MM.1S (cell line): ENCODE measurements around the gene ATAD3B.

Experiments used
- DNase-seq: peaks from one replicate; pipeline ENCODE4 v3.0.0-alpha.2; 2015
- H2AFZ ChIP-seq: fragments of 300-600 bp; sonication (generic); 2 replicates; pipeline ENCODE4 v1.6.0; 2016; ENCODE audit warnings: antibody characterized with exemption, low read length
- H3F3A ChIP-seq: fragments of 300-600 bp; sonication (generic); 2 replicates; pipeline ENCODE4 v1.6.1; 2016; ENCODE audit warnings: mild to moderate bottlenecking, antibody characterized with exemption, low read length, moderate library complexity, mixed read lengths; ENCODE audit not compliant: insufficient read depth
- H3K27ac ChIP-seq: fragments of 300-600 bp; sonication (generic); 2 replicates; pipeline ENCODE4 v1.5.1; 2016; ENCODE audit warnings: mild to moderate bottlenecking, low read length
- H3K27me3 ChIP-seq: fragments of 300-600 bp; sonication (generic); replicated peaks from 2 replicates; pipeline ENCODE4 v1.6.0; 2016; ENCODE audit warnings: low read length; ENCODE audit not compliant: insufficient read depth
- H3K36me3 ChIP-seq: fragments of 300-600 bp; sonication (generic); replicated peaks from 2 replicates; pipeline ENCODE4 v1.6.1; 2016; ENCODE audit warnings: mild to moderate bottlenecking, low read length, mixed read lengths; ENCODE audit not compliant: insufficient read depth
- H3K4me1 ChIP-seq: fragments of 300-600 bp; sonication (generic); 2 replicates; pipeline ENCODE4 v1.6.1; 2016; ENCODE audit warnings: low read length, mixed read lengths
- H3K4me2 ChIP-seq: fragments of 300-600 bp; sonication (generic); 2 replicates; pipeline ENCODE4 v1.6.0; 2016; ENCODE audit warnings: low read depth, low read length
- H3K4me3 ChIP-seq: fragments of 300-600 bp; sonication (generic); 2 replicates; pipeline ENCODE4 v1.5.1; 2016; ENCODE audit warnings: low read length, mixed read lengths
- H3K79me2 ChIP-seq: fragments of 300-600 bp; sonication (generic); 2 replicates; pipeline ENCODE4 v1.6.1; 2016; ENCODE audit warnings: mixed run types, low read length, mixed read lengths
- H3K9ac ChIP-seq: fragments of 300-600 bp; sonication (generic); 2 replicates; pipeline ENCODE4 v1.6.1; 2016; ENCODE audit warnings: low read length, mixed read lengths
- H3K9me2 ChIP-seq: fragments of 300-600 bp; sonication (generic); replicated peaks from 2 replicates; pipeline ENCODE4 v1.6.1; 2016; ENCODE audit warnings: mild to moderate bottlenecking, low read length, mixed read lengths; ENCODE audit not compliant: insufficient read depth
- H3K9me3 ChIP-seq: fragments of 300-600 bp; sonication (generic); replicated peaks from 2 replicates; pipeline ENCODE4 v1.6.1; 2016; ENCODE audit warnings: mild to moderate bottlenecking, low read length, mixed read lengths; ENCODE audit not compliant: insufficient read depth
- H4K20me1 ChIP-seq: fragments of 300-600 bp; sonication (generic); 2 replicates; pipeline ENCODE4 v1.6.1; 2016; ENCODE audit warnings: mild to moderate bottlenecking, low read length, moderate library complexity, mixed read lengths; ENCODE audit not compliant: insufficient read depth
- EZH2 ChIP-seq: fragments of 300-600 bp; sonication (generic); optimal IDR thresholded peaks from 2 replicates; pipeline ENCODE3; 2017; ENCODE audit warnings: low read depth, mild to moderate bottlenecking, antibody characterized with exemption, low read length, mixed read lengths
- EZH2phosphoT487 ChIP-seq: fragments of 300-600 bp; sonication (generic); IDR thresholded peaks from 2 replicates; pipeline ENCODE4 v1.6.1; 2018; ENCODE audit warnings: antibody characterized with exemption, low read length
- TF ChIP-seq, protein P1 (sequence below): fragments of 300-600 bp; sonication (generic); IDR thresholded peaks from 2 replicates; pipeline ENCODE4 v1.5.1; 2016; ENCODE audit warnings: antibody characterized with exemption, low read length, mixed read lengths

The ATAD3B gene

GRCh38 chr1:1537626-1538250, 66.2 kb downstream of the ATAD3B start:
- H3K9ac ChIP-seq, result no peak overlapping the region
- H3K4me3 ChIP-seq, result no peak overlapping the region
- H3K4me2 ChIP-seq, result no peak overlapping the region
- no peaks in the 10 kb centered on the region for H4K20me1 ChIP-seq
- H3K9me2 ChIP-seq, result no peaks in the 10 kb centered on the region
- no peak overlapping the region for H2AFZ ChIP-seq
- DNase-seq, result no peak
- no peaks in the 10 kb centered on the region for H3K27me3 ChIP-seq
- H3K36me3 ChIP-seq, result no peaks in the 10 kb centered on the region
- no peaks in the 10 kb centered on the region for H3F3A ChIP-seq
- no peaks in the 10 kb centered on the region for H3K9me3 ChIP-seq
- TF ChIP-seq EZH2phosphoT487 (no peak), EZH2 (no peak)
- TF ChIP-seq, protein P1, sequence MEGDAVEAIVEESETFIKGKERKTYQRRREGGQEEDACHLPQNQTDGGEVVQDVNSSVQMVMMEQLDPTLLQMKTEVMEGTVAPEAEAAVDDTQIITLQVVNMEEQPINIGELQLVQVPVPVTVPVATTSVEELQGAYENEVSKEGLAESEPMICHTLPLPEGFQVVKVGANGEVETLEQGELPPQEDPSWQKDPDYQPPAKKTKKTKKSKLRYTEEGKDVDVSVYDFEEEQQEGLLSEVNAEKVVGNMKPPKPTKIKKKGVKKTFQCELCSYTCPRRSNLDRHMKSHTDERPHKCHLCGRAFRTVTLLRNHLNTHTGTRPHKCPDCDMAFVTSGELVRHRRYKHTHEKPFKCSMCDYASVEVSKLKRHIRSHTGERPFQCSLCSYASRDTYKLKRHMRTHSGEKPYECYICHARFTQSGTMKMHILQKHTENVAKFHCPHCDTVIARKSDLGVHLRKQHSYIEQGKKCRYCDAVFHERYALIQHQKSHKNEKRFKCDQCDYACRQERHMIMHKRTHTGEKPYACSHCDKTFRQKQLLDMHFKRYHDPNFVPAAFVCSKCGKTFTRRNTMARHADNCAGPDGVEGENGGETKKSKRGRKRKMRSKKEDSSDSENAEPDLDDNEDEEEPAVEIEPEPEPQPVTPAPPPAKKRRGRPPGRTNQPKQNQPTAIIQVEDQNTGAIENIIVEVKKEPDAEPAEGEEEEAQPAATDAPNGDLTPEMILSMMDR, result no peak
- no peak overlapping the region for H3K27ac ChIP-seq
- no peaks in the 10 kb centered on the region for H3K79me2 ChIP-seq
- no peaks in the 10 kb centered on the region for H3K4me1 ChIP-seq

- no peaks in the 10 kb centered on the region for H3K4me1 ChIP-seq
- no peaks in the 10 kb centered on the region for H3K79me2 ChIP-seq
- no peak overlapping the region for H3K4me3 ChIP-seq
- H3K9me3 ChIP-seq, result no peaks in the 10 kb centered on the region
- no peak overlapping the region for H3K4me2 ChIP-seq
- no peak overlapping the region for H3K27ac ChIP-seq
- H3K9ac ChIP-seq, result no peak overlapping the region
- no peaks in the 10 kb centered on the region for H3K36me3 ChIP-seq
- H2AFZ ChIP-seq, result no peak overlapping the region
- H4K20me1 ChIP-seq, result no peaks in the 10 kb centered on the region
- no peaks in the 10 kb centered on the region for H3K9me2 ChIP-seq
- H3K27me3 ChIP-seq, result no peaks in the 10 kb centered on the region
- no peak for DNase-seq
- H3F3A ChIP-seq, result no peaks in the 10 kb centered on the region
- TF ChIP-seq EZH2 (no peak), EZH2phosphoT487 (no peak)
- TF ChIP-seq, protein P1, result no peak
These were observed 66.8 kb downstream of the ATAD3B start for GRCh38 chr1:1538334-1538733.

GRCh38 chr1:1538989-1539309, 67.4 kb downstream of the ATAD3B start:
- Histone ChIP-seq H3K4me3 (no peak overlapping the region), H3K79me2 (no peaks in the 10 kb centered on the region), H3K4me2 (no peak overlapping the region), H4K20me1 (no peaks in the 10 kb centered on the region), H3K36me3 (no peaks in the 10 kb centered on the region), H3K9me2 (no peaks in the 10 kb centered on the region), H3K4me1 (no peaks in the 10 kb centered on the region), H3K9ac (no peak overlapping the region), H3F3A (no peaks in the 10 kb centered on the region), H3K27ac (no peak overlapping the region), H3K27me3 (no peaks in the 10 kb centered on the region), H3K9me3 (no peaks in the 10 kb centered on the region), H2AFZ (no peak overlapping the region)
- no peak for DNase-seq
- TF ChIP-seq EZH2phosphoT487 (no peak), EZH2 (no peak)
- TF ChIP-seq, protein P1, result no peak
